ENCODE data around the gene MFF. TPM values are rescaled to one million over a fixed set of nuclear protein-coding genes. Genes with fewer than 3 reads are reported as not detected.

MFF gene
- total RNA-seq, 2 donors from 2014 or later, result 86.9 to 141 TPM

GRCh38 chr2:227308784-227309183 is 16.3 kb upstream of the MFF start:
- WGBS, 2 donors, result 90 to 92% methylated on average over 4 of the region's 4 CpGs
- Histone ChIP-seq H3K9me3 (no peaks in the 10 kb centered on the region), H3K27me3 (no peaks in the 10 kb centered on the region), H3K36me3 (replicated peaks in 1 of 2; ENCODE audit: insufficient read depth in 1 of 2, low read depth in 2 of 2) (no peaks in the 10 kb centered on the region), H3K4me1 (no peaks in the 10 kb centered on the region), H3K4me3 (no peak overlapping the region), H3K27ac (no peak overlapping the region)
- ATAC-seq, result no peak
- TF ChIP-seq CTCF (IDR thresholded peaks at IDR 0.05) (no peak), POLR2A (IDR thresholded peaks at IDR 0.05) (no peak)
- intact Hi-C loops (cut with DNase I), result no loop called here
- no peak for DNase-seq

GRCh38 chr2:227310756-227311110 is 14.3 kb upstream of the MFF start:
- H3K27me3 ChIP-seq, result no peaks in the 10 kb centered on the region
- H3K36me3 ChIP-seq (replicated peaks in 1 of 2; ENCODE audit: insufficient read depth in 1 of 2, low read depth in 2 of 2), result no peaks in the 10 kb centered on the region
- H3K4me3 ChIP-seq, result no peak overlapping the region
- H3K9me3 ChIP-seq, result no peaks in the 10 kb centered on the region
- WGBS, 2 donors, result 52 to 61% methylated on average over 4 of the region's 4 CpGs
- DNase-seq (no peak), ATAC-seq (peak; percentile 81)
- no peaks in the 10 kb centered on the region for H3K4me1 ChIP-seq
- peak overlapping the region in 2 of 4 donors; percentile 41 to 53 for H3K27ac ChIP-seq
- TF ChIP-seq POLR2A (IDR thresholded peaks at IDR 0.05) (no peak), CTCF (IDR thresholded peaks at IDR 0.05) (no peak)
- intact Hi-C loops (cut with DNase I), result no loop called here

- intact Hi-C loops (cut with DNase I), result no loop called here
- no peaks in the 10 kb centered on the region for H3K36me3 ChIP-seq (replicated peaks in 1 of 2; ENCODE audit: insufficient read depth in 1 of 2, low read depth in 2 of 2)
- no peaks in the 10 kb centered on the region for H3K9me3 ChIP-seq
- ATAC-seq, result no peak
- no peak for DNase-seq
- WGBS, 2 donors, result 92 to 93% methylated on average over 5 of the region's 5 CpGs
- no peaks in the 10 kb centered on the region for H3K4me1 ChIP-seq
- TF ChIP-seq POLR2A (IDR thresholded peaks at IDR 0.05) (no peak), CTCF (IDR thresholded peaks at IDR 0.05) (no peak)
- no peaks in the 10 kb centered on the region for H3K27me3 ChIP-seq
- no peak overlapping the region for H3K4me3 ChIP-seq
- no peak overlapping the region for H3K27ac ChIP-seq
These were observed 13.1 kb upstream of the MFF start for GRCh38 chr2:227311861-227312506.

GRCh38 chr2:227312579-227312978 is 12.5 kb upstream of the MFF start:
- Histone ChIP-seq H3K27me3 (no peaks in the 10 kb centered on the region), H3K4me1 (no peaks in the 10 kb centered on the region), H3K4me3 (no peak overlapping the region), H3K9me3 (no peaks in the 10 kb centered on the region), H3K27ac (no peak overlapping the region), H3K36me3 (replicated peaks in 1 of 2; ENCODE audit: insufficient read depth in 1 of 2, low read depth in 2 of 2) (no peaks in the 10 kb centered on the region)
- 49 to 65% methylated on average over 2 of the region's 2 CpGs for WGBS, 2 donors
- intact Hi-C loops (cut with DNase I), result no loop called here
- no peak for ATAC-seq
- DNase-seq, result no peak
- TF ChIP-seq POLR2A (IDR thresholded peaks at IDR 0.05) (no peak), CTCF (IDR thresholded peaks at IDR 0.05) (no peak)

GRCh38 chr2:227313310-227313709 is 11.7 kb upstream of the MFF start:
- no peak for ATAC-seq
- H3K36me3 ChIP-seq (replicated peaks in 1 of 2; ENCODE audit: insufficient read depth in 1 of 2, low read depth in 2 of 2), result no peaks in the 10 kb centered on the region
- no peaks in the 10 kb centered on the region for H3K27me3 ChIP-seq
- no peak overlapping the region for H3K4me3 ChIP-seq
- DNase-seq, result no peak
- no peaks in the 10 kb centered on the region for H3K9me3 ChIP-seq
- 86 to 97% methylated on average over 1 of the region's 1 CpG for WGBS, 2 donors
- H3K4me1 ChIP-seq, result no peaks in the 10 kb centered on the region
- no peak for TF ChIP-seq POLR2A (IDR thresholded peaks at IDR 0.05)
- no peak for TF ChIP-seq CTCF (IDR thresholded peaks at IDR 0.05)
- H3K27ac ChIP-seq, result no peak overlapping the region
- intact Hi-C loops (cut with DNase I), result no loop called here

Data from body of pancreas (tissue), 4 donors.